HepG2 (cell line): ENCODE data around the gene PPP1R13B. TPM values are rescaled to one million over a fixed set of nuclear protein-coding genes. Genes with fewer than 3 reads are reported as not detected.
A peak's percentile ranks its signal among the peaks of the same experiment; 100 is the strongest.

Experiments used
- ATAC-seq: fragments of 200-7000 bp; cut with Tn5 transposase; 3 replicates; pipeline ENCODE4 v1.9.1; 2020; ENCODE audit warnings: mild to moderate bottlenecking, moderate library complexity
- BruUV-seq: library from RNA; stranded (reverse); fragments of 400-500 nt; replicated peaks from 2 replicates; lab custom pipeline; 2021; lab: Mats Ljungman, UMichigan
- CTCF ChIA-PET: fragments of 300-600 bp; formaldehyde crosslinking; extraction: SDS; loops from one replicate; lab custom pipeline; 2021; ENCODE audit warnings: low total read pairs, inconsistent platforms, low intra/inter-chr PET ratio; lab: Yijun Ruan, JAX
- POLR2A ChIA-PET: fragments of 350-600 bp; sonication (Branson Sonifier 250); formaldehyde crosslinking; loops from one replicate; lab custom pipeline; 2020; ENCODE audit warnings: antibody characterized with exemption, inconsistent platforms; lab: Yijun Ruan, JAX
- DNase-seq: peaks from one replicate; pipeline ENCODE4 v3.0.0-alpha.2; 2015; ENCODE audit warnings: low spot score
- FAIRE-seq: peaks from 3 replicates; lab custom pipeline; 2011; peaks lifted over from hg19 to GRCh38; lab: Jason Lieb, UNC
- H2AFZ ChIP-seq: one replicate; pipeline ENCODE4 v1.6.1; 2011; ENCODE audit warnings: low read length, inconsistent platforms
- H3K27ac ChIP-seq: fragments of 300-600 bp; 3 replicates; pipeline ENCODE4 v1.8.0; 2011; ENCODE audit warnings: mixed run types, mild to moderate bottlenecking, mixed read lengths, low read length, inconsistent platforms; ENCODE audit not compliant: insufficient read depth; ENCODE audit errors: extremely low read length
- H3K27me3 ChIP-seq, 2 experiments: fragments of 200-600 bp in 1 of 2; 2 replicates in 1 of 2; 3 replicates in 1 of 2; pipeline versions ENCODE4 v1.6.0 to v1.8.0; 2011; ENCODE audit warnings: low read length in 2 of 2, mild to moderate bottlenecking in 2 of 2, moderate library complexity in 2 of 2, inconsistent platforms in 1 of 2; ENCODE audit not compliant: insufficient read depth in 2 of 2, control insufficient read depth in 1 of 2
- H3K36me3 ChIP-seq, 2 experiments: fragments of 200-600 bp in 1 of 2; replicated peaks in 1 of 2; 2 replicates in 1 of 2; 3 replicates in 1 of 2; pipeline versions ENCODE4 v1.5.1 to v1.8.0; 2011; ENCODE audit warnings: low read length in 2 of 2, inconsistent platforms in 1 of 2; ENCODE audit not compliant: insufficient read depth in 2 of 2, control insufficient read depth in 1 of 2
- H3K4me1 ChIP-seq: 2 replicates; pipeline ENCODE4 v1.5.1; 2012; ENCODE audit warnings: low read length, inconsistent platforms; ENCODE audit not compliant: insufficient read depth
- H3K4me2 ChIP-seq: 2 replicates; pipeline ENCODE4 v1.6.0; 2011; ENCODE audit warnings: low read depth, low read length, inconsistent platforms
- H3K4me3 ChIP-seq, 3 experiments: fragments of 200-600 bp in 1 of 3; sonication (generic), shearing (Covaris generic) in 1 of 3; replicated peaks in 1 of 3; 2 replicates each; pipeline ENCODE4 v1.5.1; 2011 to 2016; ENCODE audit warnings: low read length in 3 of 3, inconsistent platforms in 2 of 3, low read depth in 2 of 3, mild to moderate bottlenecking in 2 of 3, control low read depth in 1 of 3, mixed read lengths in 1 of 3; ENCODE audit not compliant: insufficient read depth in 1 of 3
- H3K79me2 ChIP-seq: one replicate; pipeline ENCODE4 v1.6.1; 2011; ENCODE audit warnings: low read length, inconsistent platforms; ENCODE audit not compliant: insufficient read depth
- H3K9ac ChIP-seq: 2 replicates; pipeline ENCODE4 v1.6.0; 2011; ENCODE audit warnings: mild to moderate bottlenecking, low read depth, low read length, inconsistent platforms; ENCODE audit not compliant: insufficient read depth
- H3K9me3 ChIP-seq: 2 replicates; pipeline ENCODE4 v1.5.1; 2012; ENCODE audit warnings: mild to moderate bottlenecking, low read length
- H4K20me1 ChIP-seq: 2 replicates; pipeline ENCODE4 v1.6.0; 2011; ENCODE audit warnings: inconsistent platforms, mild to moderate bottlenecking, low read length, moderate library complexity; ENCODE audit not compliant: insufficient read depth
- BRCA1 ChIP-seq: sonication (generic); formaldehyde crosslinking; IDR thresholded peaks from 2 replicates; pipeline ENCODE4 v1.4.0; 2020; ENCODE audit warnings: missing genetic modification reagents
- HNRNPH1 ChIP-seq: fragments of 200-400 bp; formaldehyde crosslinking; optimal IDR thresholded peaks from 2 replicates; pipeline ENCODE3; 2017; ENCODE audit warnings: mild to moderate bottlenecking, low read depth, low read length
- MAFK ChIP-seq, 2 experiments: IDR thresholded peaks in 1 of 2; conservative IDR thresholded peaks in 1 of 2; 2 replicates each; pipeline ENCODE4 v1.6.1; 2011; ENCODE audit warnings: improper control_type of control experiment in 2 of 2, low read length in 2 of 2
- NONO ChIP-seq, 2 experiments: fragments of 450-650 bp in 1 of 2; sonication (generic) in 1 of 2; formaldehyde crosslinking in 1 of 2; IDR thresholded peaks in 1 of 2; conservative IDR thresholded peaks in 1 of 2; 2 replicates each; pipeline versions ENCODE4 v1.6.1 to v1.8.0; 2017 to 2022; ENCODE audit warnings: mild to moderate bottlenecking in 1 of 2, missing genetic modification reagents in 1 of 2, moderate library complexity in 1 of 2
- PHF20 ChIP-seq: sonication (generic); formaldehyde crosslinking; IDR thresholded peaks from 2 replicates; pipeline ENCODE4 v1.5.0; 2020; ENCODE audit warnings: mild to moderate bottlenecking, missing genetic modification reagents
- ZFP36L2 ChIP-seq: sonication (generic); formaldehyde crosslinking; IDR thresholded peaks from 2 replicates; pipeline ENCODE4 v1.4.0; 2020; ENCODE audit warnings: missing genetic modification reagents
- ZNF136 ChIP-seq: sonication (generic); formaldehyde crosslinking; IDR thresholded peaks from 2 replicates; pipeline ENCODE4 v1.8.1; 2022; ENCODE audit warnings: low read depth, mild to moderate bottlenecking, moderate library complexity, missing genetic modification reagents
- ZNF20 ChIP-seq: sonication (generic); formaldehyde crosslinking; IDR thresholded peaks from 2 replicates; pipeline ENCODE4 v1.4.0; 2020; ENCODE audit warnings: mild to moderate bottlenecking, moderate library complexity, missing genetic modification reagents
- ZNF790 ChIP-seq: sonication (generic); formaldehyde crosslinking; IDR thresholded peaks from 2 replicates; pipeline ENCODE4 v1.8.0; 2022; ENCODE audit warnings: missing genetic modification reagents, mild to moderate bottlenecking, borderline replicate concordance
- WGBS: methylation state at CpG from one replicate; pipeline ENCODE4 v1.1.6; 2017; ENCODE audit warnings: low lambda C conversion rate; 5-methylcytosine and 5-hydroxymethylcytosine counted together
- in situ Hi-C: cut with HindIII; loops from 2 replicates; pipeline ENCODE4 v1.10.0; 2017; ENCODE audit warnings: low pct_unique_long_range_greater_than_20kb; ENCODE audit not compliant: extremely low pct_ligation_motif_present
- intact Hi-C: fragments of 100-400 bp; cut with micrococcal nuclease; formaldehyde crosslinking; loops from one replicate; pipeline ENCODE4 v1.10.0; 2022; ENCODE audit not compliant: unreplicated experiment
- polyA plus RNA-seq, 8 experiments: library from polyadenylated mRNA; depleted of rRNA in 3 of 8; stranded (reverse) in 7 of 8; unstranded in 1 of 8; fragments of >200 nt; fragmentation: Illumina TruSeq in 4 of 8; extraction: Trizol in 4 of 8; gene quantifications; 2 replicates each; pipeline versions ENCODE4 v1.2.1 to v1.2.3, GENCODE V29; 2011 to 2016; ENCODE audit warnings: low read depth in 4 of 8, missing spikeins in 1 of 8, mixed read lengths in 1 of 8; ENCODE audit not compliant: insufficient read depth in 1 of 8
- total RNA-seq, 5 experiments: library from RNA; depleted of rRNA; stranded (reverse); fragments of >200 nt; fragmentation: Illumina TruSeq; extraction: Trizol; gene quantifications; 2 replicates each; pipeline ENCODE4 v1.2.3, GENCODE V29; 2016; ENCODE audit warnings: low read depth in 1 of 5
- TF ChIP-seq, protein P1 (sequence below): sonication (generic); formaldehyde crosslinking; IDR thresholded peaks from 2 replicates; pipeline ENCODE4 v1.4.0; 2020; ENCODE audit warnings: mild to moderate bottlenecking, missing genetic modification reagents
- TF ChIP-seq, protein P2 (sequence below): sonication (generic); formaldehyde crosslinking; IDR thresholded peaks from 2 replicates; pipeline ENCODE4 v1.9.0; 2022; ENCODE audit warnings: missing genetic modification reagents, mild to moderate bottlenecking, borderline replicate concordance

Gene PPP1R13B
- total and polyA plus RNA-seq, 2 of the 13 experiments (the other 11 are each of a cell fraction or from before 2014, with no cell fraction given): 4.6 to 9.4 TPM

DNA sequence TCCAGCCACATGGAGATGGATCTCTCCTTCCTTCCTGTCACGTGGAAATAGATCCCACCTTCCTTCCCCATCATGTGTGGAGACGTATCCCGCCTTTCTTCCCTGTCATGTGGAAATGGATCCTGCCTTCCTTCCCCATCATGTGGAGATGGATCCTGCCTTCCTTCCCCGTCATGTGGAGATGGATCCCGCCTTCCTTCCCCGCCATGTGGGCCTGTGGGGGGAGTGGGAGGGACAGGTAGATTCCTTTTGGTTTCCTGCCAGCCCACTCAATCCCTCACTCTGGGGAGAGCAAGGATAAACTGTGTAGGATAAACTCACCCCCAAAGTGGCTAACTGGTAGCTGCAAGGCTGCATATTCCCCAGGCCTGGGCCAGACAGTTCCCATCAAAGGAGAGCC, 49.2 kb upstream of the PPP1R13B start:
- WGBS: 76% methylated on average over 6 of the region's 6 CpGs
- Histone ChIP-seq H3K27ac (peak overlapping the region; percentile 27), H3K4me1 (peaks cover 74% of the 10 kb centered on the region), H3K9ac (no peak overlapping the region; the same call in 1 of the 2 replicates), H3K27me3 (no peaks in the 10 kb centered on the region; a peak in 1 of 5 replicates), H3K4me3 (peak overlapping the region in 1 of 3 experiments; percentile 14; a peak in 1 of 6 replicates), H3K9me3 (no peaks in the 10 kb centered on the region), H3K4me2 (peak overlapping the region; percentile 38), H2AFZ (no peak overlapping the region), H4K20me1 (no peaks in the 10 kb centered on the region), H3K36me3 (no peaks in the 10 kb centered on the region), H3K79me2 (no peaks in the 10 kb centered on the region)
- in situ Hi-C loops (no loop called here), intact Hi-C loops (no loop called here)
- no TSS peak for BruUV-seq
- FAIRE-seq (peak; percentile 36), DNase-seq (no peak), ATAC-seq (no peak; the same call in 2 of the 3 replicates)
- TF ChIP-seq, protein P1, sequence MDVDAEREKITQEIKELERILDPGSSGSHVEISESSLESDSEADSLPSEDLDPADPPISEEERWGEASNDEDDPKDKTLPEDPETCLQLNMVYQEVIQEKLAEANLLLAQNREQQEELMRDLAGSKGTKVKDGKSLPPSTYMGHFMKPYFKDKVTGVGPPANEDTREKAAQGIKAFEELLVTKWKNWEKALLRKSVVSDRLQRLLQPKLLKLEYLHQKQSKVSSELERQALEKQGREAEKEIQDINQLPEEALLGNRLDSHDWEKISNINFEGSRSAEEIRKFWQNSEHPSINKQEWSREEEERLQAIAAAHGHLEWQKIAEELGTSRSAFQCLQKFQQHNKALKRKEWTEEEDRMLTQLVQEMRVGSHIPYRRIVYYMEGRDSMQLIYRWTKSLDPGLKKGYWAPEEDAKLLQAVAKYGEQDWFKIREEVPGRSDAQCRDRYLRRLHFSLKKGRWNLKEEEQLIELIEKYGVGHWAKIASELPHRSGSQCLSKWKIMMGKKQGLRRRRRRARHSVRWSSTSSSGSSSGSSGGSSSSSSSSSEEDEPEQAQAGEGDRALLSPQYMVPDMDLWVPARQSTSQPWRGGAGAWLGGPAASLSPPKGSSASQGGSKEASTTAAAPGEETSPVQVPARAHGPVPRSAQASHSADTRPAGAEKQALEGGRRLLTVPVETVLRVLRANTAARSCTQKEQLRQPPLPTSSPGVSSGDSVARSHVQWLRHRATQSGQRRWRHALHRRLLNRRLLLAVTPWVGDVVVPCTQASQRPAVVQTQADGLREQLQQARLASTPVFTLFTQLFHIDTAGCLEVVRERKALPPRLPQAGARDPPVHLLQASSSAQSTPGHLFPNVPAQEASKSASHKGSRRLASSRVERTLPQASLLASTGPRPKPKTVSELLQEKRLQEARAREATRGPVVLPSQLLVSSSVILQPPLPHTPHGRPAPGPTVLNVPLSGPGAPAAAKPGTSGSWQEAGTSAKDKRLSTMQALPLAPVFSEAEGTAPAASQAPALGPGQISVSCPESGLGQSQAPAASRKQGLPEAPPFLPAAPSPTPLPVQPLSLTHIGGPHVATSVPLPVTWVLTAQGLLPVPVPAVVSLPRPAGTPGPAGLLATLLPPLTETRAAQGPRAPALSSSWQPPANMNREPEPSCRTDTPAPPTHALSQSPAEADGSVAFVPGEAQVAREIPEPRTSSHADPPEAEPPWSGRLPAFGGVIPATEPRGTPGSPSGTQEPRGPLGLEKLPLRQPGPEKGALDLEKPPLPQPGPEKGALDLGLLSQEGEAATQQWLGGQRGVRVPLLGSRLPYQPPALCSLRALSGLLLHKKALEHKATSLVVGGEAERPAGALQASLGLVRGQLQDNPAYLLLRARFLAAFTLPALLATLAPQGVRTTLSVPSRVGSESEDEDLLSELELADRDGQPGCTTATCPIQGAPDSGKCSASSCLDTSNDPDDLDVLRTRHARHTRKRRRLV (CRISPR knock-in tag): no peak
- TF ChIP-seq BRCA1 (CRISPR knock-in tag): no peak
- TF ChIP-seq, protein P2, sequence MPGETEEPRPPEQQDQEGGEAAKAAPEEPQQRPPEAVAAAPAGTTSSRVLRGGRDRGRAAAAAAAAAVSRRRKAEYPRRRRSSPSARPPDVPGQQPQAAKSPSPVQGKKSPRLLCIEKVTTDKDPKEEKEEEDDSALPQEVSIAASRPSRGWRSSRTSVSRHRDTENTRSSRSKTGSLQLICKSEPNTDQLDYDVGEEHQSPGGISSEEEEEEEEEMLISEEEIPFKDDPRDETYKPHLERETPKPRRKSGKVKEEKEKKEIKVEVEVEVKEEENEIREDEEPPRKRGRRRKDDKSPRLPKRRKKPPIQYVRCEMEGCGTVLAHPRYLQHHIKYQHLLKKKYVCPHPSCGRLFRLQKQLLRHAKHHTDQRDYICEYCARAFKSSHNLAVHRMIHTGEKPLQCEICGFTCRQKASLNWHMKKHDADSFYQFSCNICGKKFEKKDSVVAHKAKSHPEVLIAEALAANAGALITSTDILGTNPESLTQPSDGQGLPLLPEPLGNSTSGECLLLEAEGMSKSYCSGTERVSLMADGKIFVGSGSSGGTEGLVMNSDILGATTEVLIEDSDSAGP: 0 out of 2 replicates have a peak, but pooled peaks have one; percentile 0
- no peak for TF ChIP-seq PHF20 (CRISPR knock-in tag)
- no peak for TF ChIP-seq ZNF20 (CRISPR knock-in tag)
- no peak for TF ChIP-seq ZNF790 (CRISPR knock-in tag)
- no peak for TF ChIP-seq MAFK (conservative IDR thresholded peaks at IDR 0.05 in 1 of 2, IDR thresholded peaks at IDR 0.05 in 1 of 2; ENCODE audit: low read length in 2 of 2)
- TF ChIP-seq HNRNPH1: no peak
- no peak for TF ChIP-seq NONO (IDR thresholded peaks at IDR 0.05)
- 0 out of 2 replicates have a peak, but pooled peaks have one; percentile 11 for TF ChIP-seq NONO (CRISPR knock-in tag; conservative IDR thresholded peaks at IDR 0.05)
- TF ChIP-seq ZNF136 (CRISPR knock-in tag): no peak
- TF ChIP-seq ZFP36L2 (CRISPR knock-in tag): no peak
- POLR2A ChIA-PET: interaction anchor here (1.0 to 6.3 kb wide), 8 partner anchors 8 to 88 kb away, joined by 3 to 62 read pairs (median 5); no protein-coding TSS in a partner anchor
- CTCF ChIA-PET: no interaction called here
